HCT116 (cell line): ENCODE results near the gene CYP3A7. TPM values are rescaled to one million over a fixed set of nuclear protein-coding genes. Genes with fewer than 3 reads are reported as not detected.
"Not testable (repeated sequence)": the region's sequence is repeated elsewhere in the genome, so short reads cannot be mapped to it uniquely, and the experiment has no call there.

Experiments
- ATAC-seq: fragments of 200-7000 bp; cut with Tn5 transposase; 2 replicates; pipeline ENCODE4 v1.9.1; 2020; ENCODE audit warnings: mild to moderate bottlenecking, moderate library complexity
- BruUV-seq: library from RNA; stranded (reverse); fragments of 400-500 nt; replicated peaks from 2 replicates; lab custom pipeline; 2021; lab: Mats Ljungman, UMichigan
- CTCF ChIA-PET: fragments of 300-600 bp; sonication (Branson Sonifier 250); formaldehyde crosslinking; loops from one replicate; lab custom pipeline; 2021; ENCODE audit warnings: antibody characterized with exemption; lab: Charles Lee
- POLR2A ChIA-PET: fragments of 300-600, 350-600 bp; sonication (Branson Sonifier 250); formaldehyde crosslinking; loops from one replicate; lab custom pipeline; 2021; ENCODE audit warnings: antibody characterized with exemption; lab: Charles Lee
- RAD21 ChIA-PET, 2 experiments: fragments of 300-600 bp; sonication (Branson Sonifier 250); formaldehyde crosslinking; loops; one replicate each; lab custom pipeline; 2023; ENCODE audit warnings: low total read pairs in 2 of 2; ENCODE audit not compliant: uncharacterized antibody in 2 of 2, unreplicated experiment in 2 of 2, low non-redundant PET in 1 of 2; lab: Charles Lee
- DNase-seq: peaks from one replicate; pipeline ENCODE4 v3.0.0-alpha.2; 2010; ENCODE audit warnings: low read depth, low spot score
- H2AFZ ChIP-seq: fragments of 200-600 bp; shearing (Covaris generic), sonication (generic); 2 replicates; pipeline ENCODE4 v1.6.1; 2017; ENCODE audit warnings: low read depth, mixed run types, mixed read lengths, antibody characterized with exemption, low read length; ENCODE audit not compliant: poor library complexity, severe bottlenecking
- H3K27ac ChIP-seq: 2 replicates; pipeline ENCODE4 v1.5.1; 2012; ENCODE audit warnings: low read depth, low read length
- H3K27me3 ChIP-seq: fragments of 200-600 bp; sonication (generic); 2 replicates; pipeline ENCODE4 v1.6.1; 2016; ENCODE audit warnings: mixed run types, low read length, mixed read lengths; ENCODE audit not compliant: insufficient read depth
- H3K36me3 ChIP-seq, 2 experiments: fragments of 200-500 bp in 1 of 2; fragments of 200-600 bp in 1 of 2; sonication (Bioruptor generic) in 1 of 2; sonication (generic) in 1 of 2; 2 replicates each; pipeline versions ENCODE4 v1.5.1 to v1.6.1; 2014 to 2016; ENCODE audit warnings: low read length in 2 of 2, inconsistent platforms in 1 of 2, mixed read lengths in 1 of 2, mixed run types in 1 of 2; ENCODE audit not compliant: insufficient read depth in 2 of 2, control insufficient read depth in 1 of 2
- H3K4me1 ChIP-seq, 2 experiments: fragments of 200-600 bp in 1 of 2; sonication (generic) in 1 of 2; 2 replicates each; pipeline versions ENCODE4 v1.5.1 to v1.6.1; 2012 to 2017; ENCODE audit warnings: low read length in 2 of 2, inconsistent platforms in 1 of 2, mild to moderate bottlenecking in 1 of 2, mixed read lengths in 1 of 2, mixed run types in 1 of 2, moderate library complexity in 1 of 2; ENCODE audit not compliant: insufficient read depth in 2 of 2, control insufficient read depth in 1 of 2
- H3K4me2 ChIP-seq: fragments of 200-600 bp; sonication (generic); 2 replicates; pipeline ENCODE4 v1.6.1; 2017; ENCODE audit warnings: mixed run types, low read length, mixed read lengths
- H3K4me3 ChIP-seq, 2 experiments: fragments of 200-600 bp in 1 of 2; sonication (generic) in 1 of 2; replicated peaks in 1 of 2; 2 replicates each; pipeline ENCODE4 v1.5.1; 2011 to 2016; ENCODE audit warnings: low read length in 2 of 2, control low read depth in 1 of 2, low read depth in 1 of 2, mild to moderate bottlenecking in 1 of 2, mixed read lengths in 1 of 2, mixed run types in 1 of 2
- H3K79me2 ChIP-seq: fragments of 200-600 bp; sonication (generic); 2 replicates; pipeline ENCODE4 v1.6.1; 2017; ENCODE audit warnings: mild to moderate bottlenecking, mixed run types, low read length, moderate library complexity, mixed read lengths; ENCODE audit not compliant: insufficient read depth
- H3K9ac ChIP-seq: fragments of 200-600 bp; sonication (generic); 2 replicates; pipeline ENCODE4 v1.6.1; 2016; ENCODE audit warnings: low read length, mixed read lengths
- H3K9me2 ChIP-seq: fragments of 200-600 bp; sonication (generic), shearing (Covaris generic); 2 replicates; pipeline ENCODE4 v1.6.1; 2017; ENCODE audit warnings: mixed run types, mild to moderate bottlenecking, moderate library complexity; ENCODE audit not compliant: insufficient read depth
- H3K9me3 ChIP-seq, 2 experiments: fragments of 200-500 bp in 1 of 2; fragments of 200-600 bp in 1 of 2; sonication (Bioruptor generic) in 1 of 2; sonication (generic) in 1 of 2; 2 replicates each; pipeline ENCODE4 v1.6.1; 2014 to 2017; ENCODE audit warnings: low read length in 2 of 2, mixed read lengths in 2 of 2, inconsistent platforms in 1 of 2, low read depth in 1 of 2, mild to moderate bottlenecking in 1 of 2, mixed run types in 1 of 2, moderate library complexity in 1 of 2; ENCODE audit not compliant: control insufficient read depth in 1 of 2, insufficient read depth in 1 of 2
- H4K20me1 ChIP-seq: fragments of 200-600 bp; sonication (generic), shearing (Covaris generic); 2 replicates; pipeline ENCODE4 v1.6.1; 2017; ENCODE audit warnings: mixed run types, mild to moderate bottlenecking, moderate library complexity; ENCODE audit not compliant: insufficient read depth
- ATF3 ChIP-seq: IDR thresholded peaks from 2 replicates; pipeline ENCODE4 v1.6.1; 2012
- CBX3 ChIP-seq: IDR thresholded peaks from 2 replicates; pipeline ENCODE4 v1.6.1; 2012; ENCODE audit warnings: low read depth
- CEBPB ChIP-seq: IDR thresholded peaks from 2 replicates; pipeline ENCODE4 v1.6.1; 2012; ENCODE audit warnings: low read depth
- CTCF ChIP-seq, 3 experiments: fragments of 200-600 bp in 1 of 3; sonication (generic) in 1 of 3; IDR thresholded peaks in 2 of 3; conservative IDR thresholded peaks in 1 of 3; 2 replicates each; pipeline ENCODE4 v1.5.1; 2012 to 2017; ENCODE audit warnings: low read depth in 2 of 3, low read length in 2 of 3, antibody characterized with exemption in 1 of 3, borderline replicate concordance in 1 of 3, control low read depth in 1 of 3, mild to moderate bottlenecking in 1 of 3, mixed read lengths in 1 of 3, mixed run types in 1 of 3, moderate library complexity in 1 of 3; ENCODE audit not compliant: insufficient read depth in 1 of 3
- ELF1 ChIP-seq: IDR thresholded peaks from 2 replicates; pipeline ENCODE4 v1.6.1; 2012; ENCODE audit warnings: low read depth, borderline replicate concordance
- EZH2 ChIP-seq: fragments of 200-600 bp; sonication (generic); IDR thresholded peaks from 2 replicates; pipeline ENCODE4 v1.6.1; 2017; ENCODE audit warnings: antibody characterized with exemption, mixed run types
- FOSL1 ChIP-seq: IDR thresholded peaks from 2 replicates; pipeline ENCODE4 v1.6.1; 2012; ENCODE audit warnings: low read depth
- MAX ChIP-seq: IDR thresholded peaks from 2 replicates; pipeline ENCODE4 v1.6.1; 2012
- POLR2AphosphoS5 ChIP-seq: IDR thresholded peaks from 2 replicates; pipeline ENCODE4 v1.6.1; 2011; ENCODE audit warnings: mild to moderate bottlenecking, low read depth, low read length, moderate library complexity
- RAD21 ChIP-seq: IDR thresholded peaks from 2 replicates; pipeline ENCODE4 v1.6.1; 2012; ENCODE audit warnings: low read depth, mild to moderate bottlenecking
- SIN3A ChIP-seq: IDR thresholded peaks from 2 replicates; pipeline ENCODE4 v1.6.1; 2012; ENCODE audit warnings: low read depth
- SRF ChIP-seq: IDR thresholded peaks from 2 replicates; pipeline ENCODE4 v1.6.1; 2012; ENCODE audit warnings: low read depth
- TCF7L2 ChIP-seq: IDR thresholded peaks from 2 replicates; pipeline ENCODE4 v1.7.0; 2011; ENCODE audit warnings: borderline replicate concordance, inconsistent platforms; ENCODE audit not compliant: insufficient read depth, insufficient read length; ENCODE audit errors: extremely low read depth
- YY1 ChIP-seq: IDR thresholded peaks from 2 replicates; pipeline ENCODE4 v1.6.1; 2011; ENCODE audit warnings: low read length, low read depth, moderate library complexity, mild to moderate bottlenecking; ENCODE audit not compliant: insufficient replicate concordance; ENCODE audit errors: extremely low read depth
- ZFX ChIP-seq: fragments of 450-650 bp; IDR thresholded peaks from 2 replicates; pipeline ENCODE4 v1.6.1; 2017
- intact Hi-C: fragments of 100-400 bp; cut with micrococcal nuclease; formaldehyde crosslinking; loops from 2 replicates; pipeline ENCODE4 v1.10.0; 2022
- total RNA-seq: library from RNA; stranded (reverse); gene quantifications from one replicate; pipeline ENCODE4 v1.2.1, GENCODE V29; 2021; ENCODE audit not compliant: unreplicated experiment

The CYP3A7 gene
- total RNA-seq, 1 experiment from 2014 or later, result not detected

GRCh38 chr7:99665312-99666012, 69.5 kb downstream of the CYP3A7 start:
- Histone ChIP-seq H3K9me2 (no peaks in the 10 kb centered on the region), H3K9me3 (no peaks in the 10 kb centered on the region), H3K79me2 (no peaks in the 10 kb centered on the region), H3K9ac (no peak overlapping the region), H4K20me1 (no peaks in the 10 kb centered on the region), H3K36me3 (no peaks in the 10 kb centered on the region), H3K4me3 (no peak overlapping the region), H3K27ac (no peak overlapping the region), H3K27me3 (no peaks in the 10 kb centered on the region), H2AFZ (no peak overlapping the region), H3K4me2 (no peak overlapping the region), H3K4me1 (no peaks in the 10 kb centered on the region)
- RAD21 ChIA-PET, result no interaction called here
- BruUV-seq, result no TSS peak
- CTCF ChIA-PET, result no interaction called here
- TF ChIP-seq ELF1, result no peak
- no peak for TF ChIP-seq CEBPB
- no peak for TF ChIP-seq CTCF (IDR thresholded peaks at IDR 0.05 in 2 of 3, conservative IDR thresholded peaks at IDR 0.05 in 1 of 3; ENCODE audit: borderline replicate concordance in 1 of 3, insufficient read depth in 1 of 3, low read depth in 2 of 3, low read length in 2 of 3)
- no peak for TF ChIP-seq EZH2
- no peak for TF ChIP-seq ATF3
- TF ChIP-seq SRF, result no peak
- no peak for TF ChIP-seq SIN3A
- TF ChIP-seq POLR2AphosphoS5, result no peak
- TF ChIP-seq ZFX, result no peak
- TF ChIP-seq FOSL1, result no peak
- TF ChIP-seq TCF7L2, result no peak
- TF ChIP-seq YY1, result no peak
- TF ChIP-seq MAX, result no peak
- no peak for TF ChIP-seq CBX3
- TF ChIP-seq RAD21, result no peak
- ATAC-seq, result no peak
- intact Hi-C loops, result no loop called here
- no peak for DNase-seq
- POLR2A ChIA-PET, result no interaction called here

GRCh38 chr7:99657879-99658278, 77.1 kb downstream of the CYP3A7 start:
- H3K9me3 ChIP-seq, H4K20me1 ChIP-seq, ATAC-seq, BruUV-seq, DNase-seq, POLR2A ChIA-PET, H3K27ac ChIP-seq, H3K27me3 ChIP-seq, RAD21 ChIA-PET, H3K4me3 ChIP-seq, intact Hi-C loops, H3K9me2 ChIP-seq, H2AFZ ChIP-seq, H3K79me2 ChIP-seq, H3K4me2 ChIP-seq, CTCF ChIA-PET, H3K36me3 ChIP-seq, H3K9ac ChIP-seq, H3K4me1 ChIP-seq: not testable (repeated sequence)
